ENCODE measurements around the gene TRMT112. TPM values are rescaled to one million over a fixed set of nuclear protein-coding genes. Genes with fewer than 3 reads are reported as not detected.

The TRMT112 gene
- total and polyA plus RNA-seq, 2 experiments from 2014 or later = 298 to 927 TPM

DNA sequence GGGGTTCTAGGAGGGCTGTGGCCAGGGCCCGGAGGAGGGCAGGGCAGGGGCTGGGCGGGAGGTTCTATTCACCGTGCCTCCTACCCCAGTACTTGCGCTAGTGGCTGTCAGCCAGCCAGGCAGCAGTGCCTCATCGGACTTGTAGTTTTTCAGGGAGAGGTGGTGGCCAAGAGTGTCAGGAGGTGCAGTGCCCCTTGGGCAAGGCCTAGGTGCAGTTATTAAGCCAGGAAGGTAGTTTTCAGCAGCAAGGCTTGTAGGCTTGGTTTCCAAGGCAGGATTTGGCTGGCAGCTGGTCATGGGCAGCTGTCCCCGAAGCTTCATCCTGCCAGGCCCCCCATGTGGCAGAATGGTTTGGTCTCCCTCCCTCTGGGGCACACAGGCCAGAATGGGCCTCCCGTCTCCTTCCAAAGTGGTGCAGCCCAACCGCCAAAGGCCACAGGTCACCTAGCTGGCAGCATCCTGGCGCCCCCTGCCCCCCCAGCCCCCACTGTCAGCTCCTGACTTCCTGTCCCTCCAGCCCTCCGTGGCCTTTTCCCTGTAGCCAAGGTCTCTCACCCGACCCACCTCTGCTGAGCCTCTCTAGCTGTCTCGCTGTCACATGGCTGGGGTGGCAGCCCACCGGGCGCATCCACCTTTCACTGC lies 31.1 kb upstream of the TRMT112 start:
- Histone ChIP-seq H3K4me2 (no peak overlapping the region), H3K4me3 (no peak overlapping the region), H3K4me1 (ENCODE audit: insufficient read depth) (no peaks in the 10 kb centered on the region; the same call in 1 of the 2 replicates), H2AFZ (no peak overlapping the region), H4K20me1 (replicated peaks; ENCODE audit: insufficient read depth) (no peaks in the 10 kb centered on the region), H3K9me2 (ENCODE audit: insufficient read depth) (no peaks in the 10 kb centered on the region), H3K27me3 (ENCODE audit: insufficient read depth) (no peaks in the 10 kb centered on the region), H3K79me2 (replicated peaks; ENCODE audit: insufficient read depth) (no peaks in the 10 kb centered on the region), H3K27ac (ENCODE audit: low read depth) (no peak overlapping the region), H3K36me3 (ENCODE audit: insufficient read depth) (no peaks in the 10 kb centered on the region), H3F3A (replicated peaks; ENCODE audit: low read depth) (no peaks in the 10 kb centered on the region)
- Mint-ChIP-seq H3K4me3 (no peak overlapping the region), H3K27ac (no peak overlapping the region), H3K9me3 (no peaks in the 10 kb centered on the region), H3K27me3 (ENCODE audit: insufficient read depth, low read depth, poor library complexity) (peaks cover 22% of the 10 kb centered on the region), H3K36me3 (ENCODE audit: low read depth) (no peaks in the 10 kb centered on the region; the same call in 2 of the 3 replicates), H3K4me1 (peaks cover 2% of the 10 kb centered on the region; the same call in 2 of the 3 replicates)
- ATAC-seq = peak; percentile 20
- peak; percentile 62 for DNase-seq (ENCODE audit: low spot score)
- TF ChIP-seq, protein P1, sequence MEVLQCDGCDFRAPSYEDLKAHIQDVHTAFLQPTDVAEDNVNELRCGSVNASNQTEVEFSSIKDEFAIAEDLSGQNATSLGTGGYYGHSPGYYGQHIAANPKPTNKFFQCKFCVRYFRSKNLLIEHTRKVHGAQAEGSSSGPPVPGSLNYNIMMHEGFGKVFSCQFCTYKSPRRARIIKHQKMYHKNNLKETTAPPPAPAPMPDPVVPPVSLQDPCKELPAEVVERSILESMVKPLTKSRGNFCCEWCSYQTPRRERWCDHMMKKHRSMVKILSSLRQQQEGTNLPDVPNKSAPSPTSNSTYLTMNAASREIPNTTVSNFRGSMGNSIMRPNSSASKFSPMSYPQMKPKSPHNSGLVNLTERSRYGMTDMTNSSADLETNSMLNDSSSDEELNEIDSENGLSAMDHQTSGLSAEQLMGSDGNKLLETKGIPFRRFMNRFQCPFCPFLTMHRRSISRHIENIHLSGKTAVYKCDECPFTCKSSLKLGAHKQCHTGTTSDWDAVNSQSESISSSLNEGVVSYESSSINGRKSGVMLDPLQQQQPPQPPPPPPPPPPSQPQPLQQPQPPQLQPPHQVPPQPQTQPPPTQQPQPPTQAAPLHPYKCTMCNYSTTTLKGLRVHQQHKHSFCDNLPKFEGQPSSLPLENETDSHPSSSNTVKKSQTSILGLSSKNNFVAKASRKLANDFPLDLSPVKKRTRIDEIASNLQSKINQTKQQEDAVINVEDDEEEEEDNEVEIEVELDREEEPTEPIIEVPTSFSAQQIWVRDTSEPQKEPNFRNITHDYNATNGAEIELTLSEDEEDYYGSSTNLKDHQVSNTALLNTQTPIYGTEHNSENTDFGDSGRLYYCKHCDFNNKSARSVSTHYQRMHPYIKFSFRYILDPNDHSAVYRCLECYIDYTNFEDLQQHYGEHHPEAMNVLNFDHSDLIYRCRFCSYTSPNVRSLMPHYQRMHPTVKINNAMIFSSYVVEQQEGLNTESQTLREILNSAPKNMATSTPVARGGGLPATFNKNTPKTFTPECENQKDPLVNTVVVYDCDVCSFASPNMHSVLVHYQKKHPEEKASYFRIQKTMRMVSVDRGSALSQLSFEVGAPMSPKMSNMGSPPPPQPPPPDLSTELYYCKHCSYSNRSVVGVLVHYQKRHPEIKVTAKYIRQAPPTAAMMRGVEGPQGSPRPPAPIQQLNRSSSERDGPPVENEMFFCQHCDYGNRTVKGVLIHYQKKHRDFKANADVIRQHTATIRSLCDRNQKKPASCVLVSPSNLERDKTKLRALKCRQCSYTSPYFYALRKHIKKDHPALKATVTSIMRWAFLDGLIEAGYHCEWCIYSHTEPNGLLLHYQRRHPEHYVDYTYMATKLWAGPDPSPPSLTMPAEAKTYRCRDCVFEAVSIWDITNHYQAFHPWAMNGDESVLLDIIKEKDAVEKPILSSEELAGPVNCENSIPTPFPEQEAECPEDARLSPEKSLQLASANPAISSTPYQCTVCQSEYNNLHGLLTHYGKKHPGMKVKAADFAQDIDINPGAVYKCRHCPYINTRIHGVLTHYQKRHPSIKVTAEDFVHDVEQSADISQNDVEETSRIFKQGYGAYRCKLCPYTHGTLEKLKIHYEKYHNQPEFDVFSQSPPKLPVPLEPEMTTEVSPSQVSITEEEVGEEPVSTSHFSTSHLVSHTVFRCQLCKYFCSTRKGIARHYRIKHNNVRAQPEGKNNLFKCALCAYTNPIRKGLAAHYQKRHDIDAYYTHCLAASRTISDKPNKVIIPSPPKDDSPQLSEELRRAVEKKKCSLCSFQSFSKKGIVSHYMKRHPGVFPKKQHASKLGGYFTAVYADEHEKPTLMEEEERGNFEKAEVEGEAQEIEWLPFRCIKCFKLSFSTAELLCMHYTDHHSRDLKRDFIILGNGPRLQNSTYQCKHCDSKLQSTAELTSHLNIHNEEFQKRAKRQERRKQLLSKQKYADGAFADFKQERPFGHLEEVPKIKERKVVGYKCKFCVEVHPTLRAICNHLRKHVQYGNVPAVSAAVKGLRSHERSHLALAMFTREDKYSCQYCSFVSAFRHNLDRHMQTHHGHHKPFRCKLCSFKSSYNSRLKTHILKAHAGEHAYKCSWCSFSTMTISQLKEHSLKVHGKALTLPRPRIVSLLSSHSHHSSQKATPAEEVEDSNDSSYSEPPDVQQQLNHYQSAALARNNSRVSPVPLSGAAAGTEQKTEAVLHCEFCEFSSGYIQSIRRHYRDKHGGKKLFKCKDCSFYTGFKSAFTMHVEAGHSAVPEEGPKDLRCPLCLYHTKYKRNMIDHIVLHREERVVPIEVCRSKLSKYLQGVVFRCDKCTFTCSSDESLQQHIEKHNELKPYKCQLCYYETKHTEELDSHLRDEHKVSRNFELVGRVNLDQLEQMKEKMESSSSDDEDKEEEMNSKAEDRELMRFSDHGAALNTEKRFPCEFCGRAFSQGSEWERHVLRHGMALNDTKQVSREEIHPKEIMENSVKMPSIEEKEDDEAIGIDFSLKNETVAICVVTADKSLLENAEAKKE (CRISPR knock-in tag; IDR thresholded peaks at IDR 0.05) = no peak
- TF ChIP-seq, protein P2, sequence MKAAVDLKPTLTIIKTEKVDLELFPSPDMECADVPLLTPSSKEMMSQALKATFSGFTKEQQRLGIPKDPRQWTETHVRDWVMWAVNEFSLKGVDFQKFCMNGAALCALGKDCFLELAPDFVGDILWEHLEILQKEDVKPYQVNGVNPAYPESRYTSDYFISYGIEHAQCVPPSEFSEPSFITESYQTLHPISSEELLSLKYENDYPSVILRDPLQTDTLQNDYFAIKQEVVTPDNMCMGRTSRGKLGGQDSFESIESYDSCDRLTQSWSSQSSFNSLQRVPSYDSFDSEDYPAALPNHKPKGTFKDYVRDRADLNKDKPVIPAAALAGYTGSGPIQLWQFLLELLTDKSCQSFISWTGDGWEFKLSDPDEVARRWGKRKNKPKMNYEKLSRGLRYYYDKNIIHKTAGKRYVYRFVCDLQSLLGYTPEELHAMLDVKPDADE (IDR thresholded peaks at IDR 0.05) = no peak
- TF ChIP-seq, protein P3, sequence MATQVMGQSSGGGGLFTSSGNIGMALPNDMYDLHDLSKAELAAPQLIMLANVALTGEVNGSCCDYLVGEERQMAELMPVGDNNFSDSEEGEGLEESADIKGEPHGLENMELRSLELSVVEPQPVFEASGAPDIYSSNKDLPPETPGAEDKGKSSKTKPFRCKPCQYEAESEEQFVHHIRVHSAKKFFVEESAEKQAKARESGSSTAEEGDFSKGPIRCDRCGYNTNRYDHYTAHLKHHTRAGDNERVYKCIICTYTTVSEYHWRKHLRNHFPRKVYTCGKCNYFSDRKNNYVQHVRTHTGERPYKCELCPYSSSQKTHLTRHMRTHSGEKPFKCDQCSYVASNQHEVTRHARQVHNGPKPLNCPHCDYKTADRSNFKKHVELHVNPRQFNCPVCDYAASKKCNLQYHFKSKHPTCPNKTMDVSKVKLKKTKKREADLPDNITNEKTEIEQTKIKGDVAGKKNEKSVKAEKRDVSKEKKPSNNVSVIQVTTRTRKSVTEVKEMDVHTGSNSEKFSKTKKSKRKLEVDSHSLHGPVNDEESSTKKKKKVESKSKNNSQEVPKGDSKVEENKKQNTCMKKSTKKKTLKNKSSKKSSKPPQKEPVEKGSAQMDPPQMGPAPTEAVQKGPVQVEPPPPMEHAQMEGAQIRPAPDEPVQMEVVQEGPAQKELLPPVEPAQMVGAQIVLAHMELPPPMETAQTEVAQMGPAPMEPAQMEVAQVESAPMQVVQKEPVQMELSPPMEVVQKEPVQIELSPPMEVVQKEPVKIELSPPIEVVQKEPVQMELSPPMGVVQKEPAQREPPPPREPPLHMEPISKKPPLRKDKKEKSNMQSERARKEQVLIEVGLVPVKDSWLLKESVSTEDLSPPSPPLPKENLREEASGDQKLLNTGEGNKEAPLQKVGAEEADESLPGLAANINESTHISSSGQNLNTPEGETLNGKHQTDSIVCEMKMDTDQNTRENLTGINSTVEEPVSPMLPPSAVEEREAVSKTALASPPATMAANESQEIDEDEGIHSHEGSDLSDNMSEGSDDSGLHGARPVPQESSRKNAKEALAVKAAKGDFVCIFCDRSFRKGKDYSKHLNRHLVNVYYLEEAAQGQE (IDR thresholded peaks at IDR 0.05; ENCODE audit: unreplicated experiment) = no peak
- no peak for TF ChIP-seq ZNF114 (CRISPR knock-in tag; IDR thresholded peaks at IDR 0.05)
- TF ChIP-seq CREB1 (CRISPR knock-in tag; IDR thresholded peaks at IDR 0.05; ENCODE audit: low read depth) = no peak
- no peak for TF ChIP-seq ZNF331 (CRISPR knock-in tag; IDR thresholded peaks at IDR 0.05; ENCODE audit: low read depth)
- TF ChIP-seq EZH2phosphoT487 (IDR thresholded peaks at IDR 0.05; ENCODE audit: unreplicated experiment) = no peak
- TF ChIP-seq EZH2 (IDR thresholded peaks at IDR 0.05; ENCODE audit: low read depth, unreplicated experiment) = no peak
- TF ChIP-seq, protein P4, sequence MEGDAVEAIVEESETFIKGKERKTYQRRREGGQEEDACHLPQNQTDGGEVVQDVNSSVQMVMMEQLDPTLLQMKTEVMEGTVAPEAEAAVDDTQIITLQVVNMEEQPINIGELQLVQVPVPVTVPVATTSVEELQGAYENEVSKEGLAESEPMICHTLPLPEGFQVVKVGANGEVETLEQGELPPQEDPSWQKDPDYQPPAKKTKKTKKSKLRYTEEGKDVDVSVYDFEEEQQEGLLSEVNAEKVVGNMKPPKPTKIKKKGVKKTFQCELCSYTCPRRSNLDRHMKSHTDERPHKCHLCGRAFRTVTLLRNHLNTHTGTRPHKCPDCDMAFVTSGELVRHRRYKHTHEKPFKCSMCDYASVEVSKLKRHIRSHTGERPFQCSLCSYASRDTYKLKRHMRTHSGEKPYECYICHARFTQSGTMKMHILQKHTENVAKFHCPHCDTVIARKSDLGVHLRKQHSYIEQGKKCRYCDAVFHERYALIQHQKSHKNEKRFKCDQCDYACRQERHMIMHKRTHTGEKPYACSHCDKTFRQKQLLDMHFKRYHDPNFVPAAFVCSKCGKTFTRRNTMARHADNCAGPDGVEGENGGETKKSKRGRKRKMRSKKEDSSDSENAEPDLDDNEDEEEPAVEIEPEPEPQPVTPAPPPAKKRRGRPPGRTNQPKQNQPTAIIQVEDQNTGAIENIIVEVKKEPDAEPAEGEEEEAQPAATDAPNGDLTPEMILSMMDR (conservative IDR thresholded peaks at IDR 0.05; ENCODE audit: low read depth in 2 of 2) = no peak
- no peak for TF ChIP-seq JUNB (IDR thresholded peaks at IDR 0.05; ENCODE audit: unreplicated experiment)
- TF ChIP-seq POLR2AphosphoS5 (IDR thresholded peaks at IDR 0.05; ENCODE audit: low read depth) = no peak
- no peak for TF ChIP-seq STAT1 (IDR thresholded peaks at IDR 0.05; ENCODE audit: unreplicated experiment)
- no peak for TF ChIP-seq NANOG (IDR thresholded peaks at IDR 0.05; ENCODE audit: borderline replicate concordance)

Data from GM23338 (cell line).